Measurements from ENCODE around the gene MED4.

GRCh38 chr13:48037346-48038173, 57.3 kb downstream of the MED4 start, which contains the start of gene NUDT15:
- TF ChIP-seq POLR2A (IDR thresholded peaks at IDR 0.05; ENCODE audit: low read length) (peak; percentile 99), GATA1 (IDR thresholded peaks at IDR 0.05; ENCODE audit: low read depth, low read length) (no peak)

Measured in erythroblast (primary cell).